Panc1 (cell line): ENCODE data around the gene TFF3.

ENCODE experiments used
- TF ChIP-seq, protein P1 (sequence below): fragments of 450-650 bp; IDR thresholded peaks from 2 replicates; pipeline ENCODE4 v1.5.1; 2017; ENCODE audit warnings: mild to moderate bottlenecking
- TF ChIP-seq, protein P2 (sequence below), 2 experiments: IDR thresholded peaks; 2 replicates each; pipeline ENCODE4 v1.6.1; 2011 to 2012; ENCODE audit warnings: low read depth in 2 of 2, control low read depth in 1 of 2, low read length in 1 of 2, mild to moderate bottlenecking in 1 of 2, moderate library complexity in 1 of 2; ENCODE audit not compliant: insufficient read depth in 1 of 2

DNA sequence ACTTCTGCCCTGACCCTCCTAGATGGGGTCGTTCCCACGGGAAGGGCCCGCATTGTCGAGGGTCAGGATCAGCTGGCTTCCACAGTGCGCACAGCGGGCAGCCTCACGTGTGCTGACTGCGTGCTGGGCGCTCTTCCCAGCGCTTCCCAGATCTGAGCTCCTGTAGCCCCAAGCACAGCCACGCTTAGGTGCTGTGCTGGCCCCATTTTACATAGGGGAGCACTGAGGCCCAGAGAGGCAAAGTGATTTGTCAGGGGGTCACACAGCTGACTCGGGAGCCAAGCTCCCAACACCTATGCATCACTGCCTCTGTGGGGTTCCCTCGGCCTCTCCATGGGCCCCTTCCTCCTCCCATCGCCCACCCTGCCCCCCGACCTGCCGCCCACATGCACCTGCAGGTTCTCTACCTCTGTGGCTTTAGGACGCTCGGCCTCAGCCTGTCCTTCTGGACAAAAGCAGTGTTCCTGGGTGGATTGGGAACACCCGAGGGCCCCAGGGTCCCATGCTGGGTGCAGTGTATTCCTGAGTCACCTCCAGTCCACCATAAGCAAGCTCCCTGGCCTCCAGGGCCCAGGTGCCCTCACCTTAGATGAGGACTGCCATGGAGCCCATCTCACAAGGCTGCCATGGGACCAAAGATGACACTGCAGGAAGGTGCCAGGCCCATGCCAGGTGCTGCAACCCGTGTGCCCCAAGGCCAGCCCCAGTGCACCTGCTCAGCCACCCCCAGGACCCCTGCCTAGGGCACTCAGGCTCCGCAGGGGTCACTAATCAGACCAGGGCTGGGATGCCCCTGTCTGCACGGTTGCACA lies 23.3 kb downstream of the TFF3 start:
- TF ChIP-seq, protein P1, sequence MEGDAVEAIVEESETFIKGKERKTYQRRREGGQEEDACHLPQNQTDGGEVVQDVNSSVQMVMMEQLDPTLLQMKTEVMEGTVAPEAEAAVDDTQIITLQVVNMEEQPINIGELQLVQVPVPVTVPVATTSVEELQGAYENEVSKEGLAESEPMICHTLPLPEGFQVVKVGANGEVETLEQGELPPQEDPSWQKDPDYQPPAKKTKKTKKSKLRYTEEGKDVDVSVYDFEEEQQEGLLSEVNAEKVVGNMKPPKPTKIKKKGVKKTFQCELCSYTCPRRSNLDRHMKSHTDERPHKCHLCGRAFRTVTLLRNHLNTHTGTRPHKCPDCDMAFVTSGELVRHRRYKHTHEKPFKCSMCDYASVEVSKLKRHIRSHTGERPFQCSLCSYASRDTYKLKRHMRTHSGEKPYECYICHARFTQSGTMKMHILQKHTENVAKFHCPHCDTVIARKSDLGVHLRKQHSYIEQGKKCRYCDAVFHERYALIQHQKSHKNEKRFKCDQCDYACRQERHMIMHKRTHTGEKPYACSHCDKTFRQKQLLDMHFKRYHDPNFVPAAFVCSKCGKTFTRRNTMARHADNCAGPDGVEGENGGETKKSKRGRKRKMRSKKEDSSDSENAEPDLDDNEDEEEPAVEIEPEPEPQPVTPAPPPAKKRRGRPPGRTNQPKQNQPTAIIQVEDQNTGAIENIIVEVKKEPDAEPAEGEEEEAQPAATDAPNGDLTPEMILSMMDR = no peak
- TF ChIP-seq, protein P2, sequence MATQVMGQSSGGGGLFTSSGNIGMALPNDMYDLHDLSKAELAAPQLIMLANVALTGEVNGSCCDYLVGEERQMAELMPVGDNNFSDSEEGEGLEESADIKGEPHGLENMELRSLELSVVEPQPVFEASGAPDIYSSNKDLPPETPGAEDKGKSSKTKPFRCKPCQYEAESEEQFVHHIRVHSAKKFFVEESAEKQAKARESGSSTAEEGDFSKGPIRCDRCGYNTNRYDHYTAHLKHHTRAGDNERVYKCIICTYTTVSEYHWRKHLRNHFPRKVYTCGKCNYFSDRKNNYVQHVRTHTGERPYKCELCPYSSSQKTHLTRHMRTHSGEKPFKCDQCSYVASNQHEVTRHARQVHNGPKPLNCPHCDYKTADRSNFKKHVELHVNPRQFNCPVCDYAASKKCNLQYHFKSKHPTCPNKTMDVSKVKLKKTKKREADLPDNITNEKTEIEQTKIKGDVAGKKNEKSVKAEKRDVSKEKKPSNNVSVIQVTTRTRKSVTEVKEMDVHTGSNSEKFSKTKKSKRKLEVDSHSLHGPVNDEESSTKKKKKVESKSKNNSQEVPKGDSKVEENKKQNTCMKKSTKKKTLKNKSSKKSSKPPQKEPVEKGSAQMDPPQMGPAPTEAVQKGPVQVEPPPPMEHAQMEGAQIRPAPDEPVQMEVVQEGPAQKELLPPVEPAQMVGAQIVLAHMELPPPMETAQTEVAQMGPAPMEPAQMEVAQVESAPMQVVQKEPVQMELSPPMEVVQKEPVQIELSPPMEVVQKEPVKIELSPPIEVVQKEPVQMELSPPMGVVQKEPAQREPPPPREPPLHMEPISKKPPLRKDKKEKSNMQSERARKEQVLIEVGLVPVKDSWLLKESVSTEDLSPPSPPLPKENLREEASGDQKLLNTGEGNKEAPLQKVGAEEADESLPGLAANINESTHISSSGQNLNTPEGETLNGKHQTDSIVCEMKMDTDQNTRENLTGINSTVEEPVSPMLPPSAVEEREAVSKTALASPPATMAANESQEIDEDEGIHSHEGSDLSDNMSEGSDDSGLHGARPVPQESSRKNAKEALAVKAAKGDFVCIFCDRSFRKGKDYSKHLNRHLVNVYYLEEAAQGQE (IDR thresholded peaks at IDR 0.05; ENCODE audit: insufficient read depth in 1 of 2, low read depth in 2 of 2, low read length in 1 of 2) = no peak
